Suppressor macrophage treated with lipopolysaccharide for 1 hour (primary cell): ENCODE data around the gene RABGGTB.
"Not testable (repeated sequence)": the region's sequence is repeated elsewhere in the genome, so short reads cannot be mapped to it uniquely, and the experiment has no call there.

Experiments used
- DNase-seq, 3 donors: peaks; one replicate each; pipeline ENCODE4 v3.0.0-alpha.2; 2020 to 2022

Gene RABGGTB

DNA sequence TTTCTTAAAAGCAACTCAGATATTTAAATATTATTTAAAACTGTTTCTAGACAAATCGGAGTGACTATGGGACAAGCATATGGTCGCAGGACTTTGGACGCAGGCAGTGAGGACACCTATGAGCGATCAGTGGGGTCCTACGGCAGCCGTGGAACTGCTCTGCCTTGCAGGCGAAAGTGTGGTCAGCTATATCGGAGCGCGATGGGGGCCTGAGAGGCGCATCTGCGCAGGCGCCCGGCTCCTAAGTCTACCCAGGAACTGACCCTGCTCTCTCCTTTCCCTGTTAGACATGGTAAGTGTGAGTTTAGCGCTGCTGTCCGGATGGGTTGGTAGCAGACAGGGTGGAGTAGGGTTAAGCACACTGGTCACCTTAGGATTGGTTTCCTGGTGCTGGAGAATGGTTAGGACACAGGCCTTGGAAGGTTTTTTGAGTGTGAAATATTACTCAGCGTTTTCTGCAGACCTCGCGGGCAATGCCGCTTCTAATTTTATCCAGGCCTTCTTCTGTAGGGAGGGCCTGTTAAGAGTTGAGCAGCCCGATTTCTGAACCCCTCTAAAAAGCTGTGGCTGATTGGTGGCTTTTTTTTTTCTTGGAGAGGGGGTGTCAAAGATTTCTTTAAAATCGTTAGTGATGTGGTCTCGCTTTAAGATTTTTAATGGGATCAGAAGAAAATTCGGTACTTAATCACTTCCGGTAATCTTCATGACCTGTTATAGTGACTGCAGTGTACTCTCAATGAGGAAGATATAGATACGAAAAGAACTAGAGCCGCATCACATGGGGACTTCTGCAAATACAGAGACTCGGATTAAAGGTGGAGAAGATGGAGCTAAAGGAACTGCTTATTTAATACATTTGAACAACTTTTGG, at the start of gene RABGGTB:
TSS of gene RABGGTB (plus strand) at position 274 of the 871 bp plus-strand sequence. CDS start at position 290, 16 bp downstream.
- peak; percentile 96 to 98 (median 97) for DNase-seq

DNA sequence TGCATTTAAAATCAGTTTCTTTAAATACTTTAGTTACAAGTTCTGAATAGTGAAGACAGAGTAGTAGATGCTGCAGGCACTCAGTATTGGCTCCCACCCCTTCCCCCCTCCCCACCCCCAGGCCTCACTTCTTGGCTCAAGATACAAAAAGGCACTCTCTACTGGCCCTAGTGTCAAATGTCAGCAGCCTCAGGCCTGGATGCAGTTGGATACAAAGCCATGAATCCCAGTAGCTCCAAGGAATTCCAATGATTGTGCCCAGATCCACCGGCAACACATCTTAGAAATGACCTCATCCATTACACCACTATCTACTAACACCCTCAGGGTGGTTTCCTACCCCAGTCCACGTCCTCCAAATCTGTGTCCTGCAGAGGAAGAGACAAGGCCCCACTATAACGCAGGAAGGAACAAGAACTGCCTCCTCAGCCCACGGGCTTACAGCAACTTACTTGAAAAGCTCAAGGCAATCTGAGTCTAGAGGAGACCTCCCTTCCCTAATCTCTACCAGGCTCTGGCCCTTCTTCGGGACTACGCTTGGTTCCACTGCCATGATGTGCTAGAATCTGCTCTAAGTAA, 43.9 kb upstream of the RABGGTB start:
- DNase-seq: peak; percentile 18 to 37 (median 21)

DNA sequence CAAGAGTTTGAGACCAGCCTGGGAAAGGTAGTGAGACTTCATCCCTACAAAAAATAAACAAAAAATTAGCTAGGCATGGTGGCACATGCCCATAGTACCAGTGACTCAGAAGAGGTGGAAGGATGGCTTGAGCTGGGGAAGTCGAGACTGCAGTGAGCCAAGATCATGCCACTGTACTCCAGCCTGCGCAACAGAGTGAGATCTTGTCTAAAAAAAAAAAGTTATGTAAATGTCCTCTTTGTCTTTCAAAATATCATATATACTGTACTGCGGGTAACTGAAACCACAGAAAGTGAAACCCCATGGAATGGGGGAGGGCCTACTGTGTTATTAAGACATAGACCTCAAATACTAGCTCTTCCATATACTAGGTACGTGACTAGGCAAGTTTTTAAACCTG, 40.8 kb upstream of the RABGGTB start:
- DNase-seq: peak; percentile 43 to 52 (median 50)

DNA sequence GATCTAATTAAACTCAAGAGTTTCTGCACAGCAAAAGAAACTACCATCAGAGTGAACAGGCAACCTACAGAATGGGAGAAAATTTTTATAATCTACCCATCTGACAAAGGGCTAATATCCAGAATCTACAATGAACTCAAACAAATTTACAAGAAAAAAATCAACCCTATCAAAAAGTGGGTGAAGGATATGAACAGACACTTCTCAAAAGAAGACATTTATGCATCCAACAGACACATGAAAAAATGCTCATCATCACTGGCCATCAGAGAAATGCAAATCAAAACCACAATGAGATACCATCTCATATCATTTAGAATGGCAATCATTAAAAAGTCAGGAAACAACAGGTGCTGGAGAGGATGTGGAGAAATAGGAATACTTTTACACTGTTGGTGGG, 28.8 kb upstream of the RABGGTB start:
- not testable (repeated sequence) for DNase-seq

DNA sequence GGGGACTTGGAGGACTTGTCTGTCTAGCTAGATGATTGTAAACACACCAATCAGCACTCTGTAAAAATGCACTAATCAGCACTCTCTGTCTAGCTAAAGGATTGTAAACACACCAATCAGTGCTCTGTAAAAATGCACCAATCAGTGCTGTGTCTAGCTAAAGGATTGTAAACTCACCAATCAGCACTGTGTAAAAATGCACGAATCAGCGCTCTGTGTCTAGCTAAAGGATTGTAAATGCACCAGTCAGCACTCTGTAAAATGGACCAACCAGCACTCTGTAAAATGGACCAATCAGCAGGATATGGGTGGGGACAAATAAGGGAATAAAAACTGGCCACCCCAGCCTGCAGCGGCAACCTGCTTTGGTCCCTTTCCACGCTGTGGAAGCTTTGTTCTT, 27.5 kb upstream of the RABGGTB start:
- DNase-seq: not testable (repeated sequence)

DNA sequence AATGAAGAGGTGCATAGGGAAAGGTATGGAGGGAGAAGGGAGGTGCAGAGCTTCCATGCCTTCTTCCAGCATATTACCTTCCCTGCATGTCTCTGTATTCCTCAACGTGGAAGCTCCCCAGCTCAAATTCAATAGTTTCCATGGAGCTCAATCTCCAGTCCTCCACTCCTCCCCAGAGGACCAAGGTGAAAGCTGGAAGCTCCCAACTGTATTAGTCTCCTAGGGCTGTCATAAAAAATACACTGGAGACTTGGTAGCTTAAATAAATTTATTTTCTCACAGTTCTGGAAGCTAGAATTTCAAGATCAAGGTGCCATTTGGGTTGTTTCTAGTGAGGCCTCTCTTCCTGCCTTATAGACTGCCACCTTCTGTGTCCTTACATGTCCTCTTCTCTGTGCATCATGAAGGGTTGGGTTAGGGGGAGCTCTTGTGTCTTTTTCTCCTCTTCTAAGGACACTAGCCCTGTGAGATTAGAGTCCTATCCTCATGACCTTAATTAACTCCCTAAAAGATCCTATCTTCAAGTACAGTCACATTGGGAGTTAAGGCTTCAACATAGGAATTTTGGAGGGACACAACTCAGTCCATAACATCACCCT, 21.9 kb upstream of the RABGGTB start:
- DNase-seq: no peak

DNA sequence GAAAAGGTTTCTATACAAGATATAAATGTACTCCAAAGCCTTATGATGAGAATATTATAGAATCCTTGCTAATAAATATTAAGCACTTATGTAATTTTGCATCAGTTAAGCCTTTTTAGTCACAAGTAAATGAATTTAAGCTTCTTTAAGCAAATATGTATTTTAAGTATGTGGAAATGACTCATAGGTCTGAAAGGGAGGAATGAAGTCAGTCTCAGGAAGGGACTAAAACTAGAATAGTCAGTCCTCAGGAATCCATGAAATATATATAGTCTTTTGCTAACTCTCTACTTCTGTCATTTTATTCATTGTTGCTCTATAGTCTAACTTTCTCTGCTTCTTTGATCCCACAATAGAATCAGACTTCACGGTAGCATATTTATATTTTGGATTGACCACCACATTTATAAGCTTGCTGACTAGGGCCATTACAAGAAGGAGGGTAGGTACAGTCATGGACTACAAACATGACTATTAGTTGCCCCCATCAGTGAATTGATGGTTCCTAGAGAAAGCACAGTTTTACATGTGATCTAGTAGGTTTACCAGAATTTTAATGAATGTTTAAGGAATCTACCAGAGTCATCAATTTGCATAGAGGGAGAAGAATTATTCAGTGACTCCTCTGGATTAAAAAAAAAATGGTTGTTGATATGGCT, 20.2 kb upstream of the RABGGTB start:
- DNase-seq: peak in 2 of 3 donors; percentile 16 to 28

DNA sequence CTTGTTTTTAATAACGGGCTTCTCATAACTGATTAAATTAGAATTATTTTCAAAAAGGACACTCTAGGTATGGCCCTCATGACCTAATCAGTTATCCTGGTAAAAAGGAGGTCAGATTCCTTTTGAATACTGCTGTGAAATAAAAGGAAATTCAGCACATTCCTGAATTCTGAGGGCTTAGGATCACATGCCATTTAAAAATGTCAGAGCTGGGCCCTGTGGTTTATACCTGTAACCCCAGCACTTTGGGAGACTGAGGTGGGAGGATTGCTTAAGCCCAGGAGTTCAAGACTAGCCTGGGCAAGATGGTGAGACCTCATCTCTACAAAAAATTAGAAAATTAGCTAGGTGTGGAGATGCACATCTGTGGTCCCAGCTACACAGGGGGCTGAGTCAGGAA, 18.0 kb upstream of the RABGGTB start:
- DNase-seq: no peak

DNA sequence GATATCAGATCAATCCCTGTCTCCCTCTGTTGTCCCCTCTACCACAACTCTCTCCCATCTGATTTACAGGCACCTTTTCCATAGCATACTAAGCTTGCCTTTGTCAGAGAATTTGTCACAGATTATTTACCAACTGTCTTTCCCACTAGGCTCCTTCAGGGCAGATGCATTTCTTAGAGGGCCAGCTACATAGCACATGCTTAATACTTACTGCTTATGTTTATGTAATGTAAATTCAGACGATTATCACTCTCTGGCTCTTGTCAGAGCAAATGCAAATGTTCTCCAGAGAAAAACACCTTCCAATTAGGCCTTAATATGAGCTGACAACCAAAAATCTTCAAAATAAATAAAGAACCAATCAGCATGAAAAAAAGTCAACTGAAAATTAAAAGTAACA, 15.3 kb upstream of the RABGGTB start:
- DNase-seq: no peak

DNA sequence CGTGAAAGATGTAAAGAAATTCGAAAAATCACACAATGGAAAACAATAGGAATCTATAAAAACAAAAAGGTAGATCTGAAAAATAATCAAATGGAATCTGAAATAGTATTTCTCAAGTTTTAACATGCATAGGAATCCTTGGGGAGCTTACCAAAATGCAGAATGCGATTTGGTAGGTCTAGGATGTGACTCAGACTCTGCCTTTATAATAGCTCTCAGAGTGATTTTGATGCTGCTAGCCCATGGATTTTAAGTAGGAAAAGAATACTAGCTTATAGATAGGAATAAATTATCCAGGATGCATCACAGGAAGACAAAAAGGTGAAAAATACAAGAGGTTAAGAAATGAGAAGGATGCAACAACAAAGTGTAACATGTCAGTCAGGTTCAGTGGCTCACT, 14.1 kb upstream of the RABGGTB start:
- DNase-seq: no peak

DNA sequence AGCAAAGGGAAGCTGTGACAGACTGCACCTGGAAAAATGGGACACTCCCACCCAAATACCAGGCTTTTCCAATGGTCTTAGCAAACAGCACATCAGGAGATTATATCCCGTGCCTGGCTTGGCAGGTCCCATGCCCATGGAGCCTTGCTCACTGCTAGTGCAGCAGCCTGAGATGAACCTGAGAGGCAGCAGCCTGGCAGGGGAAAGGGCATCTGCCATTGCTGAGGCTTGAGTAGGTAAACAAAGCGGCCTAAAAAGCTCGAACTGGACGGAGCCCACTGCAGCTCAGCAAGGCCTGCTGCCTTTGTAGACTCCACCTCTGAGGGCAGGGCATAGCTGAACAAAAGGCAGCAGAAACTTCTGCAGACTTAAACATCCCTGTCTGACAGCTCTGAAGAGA, 8.2 kb upstream of the RABGGTB start:
- DNase-seq: not testable (repeated sequence)

DNA sequence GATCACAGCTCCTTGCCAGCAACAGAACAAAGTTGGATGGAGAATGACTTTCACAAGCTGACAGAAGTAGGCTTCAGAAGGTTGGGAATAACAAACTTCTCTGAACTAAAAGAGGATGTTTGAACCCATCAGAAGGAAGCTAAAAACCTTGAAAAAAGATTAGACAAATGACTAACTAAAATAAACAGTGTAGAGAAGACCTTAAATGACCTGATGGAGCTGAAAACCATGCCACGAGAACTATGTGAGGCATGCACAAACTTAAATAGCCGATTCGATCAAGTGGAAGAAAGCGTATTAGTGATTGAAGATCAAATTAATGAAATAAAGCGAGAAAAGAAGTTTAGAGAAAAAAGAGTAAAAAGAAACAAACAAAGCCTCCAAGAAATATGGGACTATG, 7.4 kb upstream of the RABGGTB start:
- not testable (repeated sequence) for DNase-seq

DNA sequence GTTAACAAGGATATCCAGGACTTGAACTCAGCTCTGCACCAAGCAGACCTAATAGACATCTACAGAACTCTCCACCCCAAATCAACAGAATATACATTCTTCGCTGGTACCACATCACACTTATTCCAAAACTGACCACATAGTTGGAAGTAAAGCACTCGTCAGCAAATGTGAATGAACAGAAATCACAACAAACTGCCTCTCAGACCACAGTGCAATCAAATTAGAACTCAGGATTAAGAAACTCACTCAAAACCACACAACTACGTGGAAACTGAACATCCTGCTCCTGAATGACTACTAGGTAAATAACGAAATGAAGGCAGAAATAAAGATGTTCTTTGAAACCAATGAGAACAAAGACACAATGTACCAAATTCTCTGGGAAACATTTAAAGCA, 5.9 kb upstream of the RABGGTB start:
- DNase-seq: not testable (repeated sequence)

DNA sequence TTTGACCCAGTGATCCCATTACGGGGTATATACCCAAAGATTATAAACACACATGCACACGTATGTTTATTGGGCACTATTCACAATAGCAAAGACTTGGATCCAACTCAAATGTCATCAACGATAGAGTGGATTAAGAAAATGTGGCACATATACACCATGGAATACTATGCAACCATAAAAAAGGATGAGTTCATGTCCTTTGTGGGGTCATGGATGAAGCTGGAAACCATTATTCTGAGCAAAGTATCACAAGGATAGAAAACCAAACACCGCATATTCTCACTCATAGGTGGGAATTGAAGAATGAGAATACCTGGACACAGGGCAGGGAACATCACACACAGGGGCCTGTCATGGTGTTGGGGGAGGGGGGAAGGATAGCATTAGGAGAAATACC, 2.1 kb upstream of the RABGGTB start:
- DNase-seq: not testable (repeated sequence)

DNA sequence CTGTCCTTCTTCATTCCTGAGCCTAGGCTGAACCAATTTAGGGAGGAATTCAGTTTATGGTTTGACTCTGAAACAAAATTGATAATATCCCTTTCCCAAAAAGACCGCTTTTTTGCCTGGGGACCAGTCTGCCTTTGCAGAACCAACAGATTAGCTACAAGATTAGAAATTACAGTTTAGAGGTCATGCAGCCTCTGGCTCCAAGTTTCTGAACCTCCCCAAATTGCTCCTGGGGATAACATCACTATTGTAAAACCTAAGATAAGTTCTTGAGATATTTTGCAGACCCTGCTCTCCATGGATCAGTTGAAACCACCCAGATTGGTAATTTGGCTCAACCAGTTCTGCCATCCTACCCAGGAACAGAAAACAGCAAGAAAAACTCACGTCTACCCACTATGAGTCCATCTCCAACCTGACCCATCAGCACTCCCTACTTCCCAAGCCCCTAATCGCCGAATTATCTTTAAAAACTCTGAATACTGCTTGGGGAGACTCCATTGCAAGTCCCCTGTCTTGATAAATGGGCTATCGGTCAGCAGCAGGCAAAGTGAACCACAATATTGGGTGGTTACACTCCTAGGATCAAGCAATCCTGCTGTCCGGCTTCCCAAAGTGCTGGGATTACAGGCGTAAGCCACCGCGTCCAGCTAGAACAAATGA, 605 bp upstream of the RABGGTB start:
- DNase-seq: no peak

DNA sequence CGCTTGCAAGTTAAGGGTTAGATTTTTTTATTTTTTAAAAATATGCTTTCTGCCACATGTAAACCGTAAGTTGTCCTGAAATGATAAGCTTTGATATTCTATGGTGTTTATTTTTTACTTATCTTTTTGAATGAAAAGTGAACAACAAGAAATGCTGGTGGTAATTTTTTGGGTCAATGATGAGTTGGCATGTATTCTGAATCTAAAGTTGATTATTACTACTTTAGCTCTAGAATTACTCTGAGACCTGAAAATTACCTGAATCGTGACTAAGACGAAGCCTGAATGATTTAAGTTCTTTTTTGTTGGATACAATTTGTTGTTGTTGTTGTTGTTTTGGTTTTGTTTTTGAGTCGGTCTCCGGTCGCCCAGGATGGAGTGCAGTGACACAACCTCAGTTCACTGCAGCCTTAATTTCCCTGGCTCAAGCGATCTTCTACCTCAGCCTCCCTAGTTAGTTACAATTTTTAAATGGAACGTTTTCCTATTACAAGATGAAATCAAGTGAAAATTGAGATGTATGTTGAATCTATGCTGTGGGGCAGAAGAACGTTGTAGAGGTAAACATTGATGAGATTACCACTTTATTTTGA, 941 bp downstream of the RABGGTB start:
- DNase-seq: peak in 1 of 3 donors; percentile 8

DNA sequence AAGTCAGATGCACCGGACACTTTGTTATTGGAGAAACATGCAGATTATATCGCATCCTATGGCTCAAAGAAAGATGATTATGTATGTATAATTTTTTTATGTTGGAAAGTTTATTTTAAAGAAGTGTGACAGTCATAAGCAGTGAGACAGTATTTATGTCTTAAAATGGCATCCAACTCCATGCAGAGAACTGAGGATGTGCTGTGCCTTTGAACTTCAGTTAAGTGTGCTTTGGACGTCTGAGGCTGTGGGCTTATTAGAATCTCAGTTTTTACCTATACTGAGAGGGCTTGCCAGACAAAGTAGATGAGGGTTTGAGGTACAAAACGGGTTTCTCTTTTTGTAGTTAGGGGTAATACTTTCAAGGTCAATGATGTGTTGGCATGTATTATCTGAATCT, 1.5 kb downstream of the RABGGTB start:
- DNase-seq: no peak

DNA sequence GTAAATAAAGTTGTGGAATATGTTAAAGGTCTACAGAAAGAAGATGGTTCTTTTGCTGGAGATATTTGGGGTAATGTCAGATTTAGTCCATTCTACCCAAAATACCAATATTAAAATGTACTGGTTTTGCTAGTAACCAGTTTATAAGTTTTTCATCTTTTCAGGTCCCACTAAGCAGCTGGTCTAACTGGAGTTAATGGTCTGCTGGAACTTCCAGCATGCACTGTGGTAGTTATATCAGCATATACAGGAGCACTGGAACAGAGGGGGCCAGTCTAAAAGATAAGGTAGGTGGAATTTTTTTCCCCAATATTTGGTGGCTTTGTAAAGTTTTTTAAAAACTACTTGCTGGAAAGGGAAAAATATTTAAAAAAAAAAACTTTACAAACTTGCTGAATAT, 3.9 kb downstream of the RABGGTB start:
- DNase-seq: no peak

DNA sequence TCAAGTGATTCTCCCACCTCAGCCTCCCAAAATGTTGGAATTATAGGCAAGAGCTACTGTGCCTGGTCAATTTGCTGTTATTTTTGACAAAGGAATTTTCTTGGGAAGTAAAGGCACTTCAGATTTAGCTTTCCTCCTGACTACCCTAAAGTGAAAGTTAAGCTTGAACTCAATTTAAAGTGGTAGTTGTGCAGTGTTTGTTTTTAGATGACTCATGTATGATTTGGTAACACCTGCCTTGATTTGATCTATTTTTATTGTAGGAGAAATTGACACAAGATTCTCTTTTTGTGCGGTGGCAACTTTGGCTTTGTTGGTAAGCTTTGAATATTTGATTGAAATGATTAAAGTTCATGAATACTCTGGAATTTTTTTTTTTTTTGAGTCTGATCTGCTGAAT, 5.0 kb downstream of the RABGGTB start:
- DNase-seq: peak in 1 of 3 donors; percentile 24

DNA sequence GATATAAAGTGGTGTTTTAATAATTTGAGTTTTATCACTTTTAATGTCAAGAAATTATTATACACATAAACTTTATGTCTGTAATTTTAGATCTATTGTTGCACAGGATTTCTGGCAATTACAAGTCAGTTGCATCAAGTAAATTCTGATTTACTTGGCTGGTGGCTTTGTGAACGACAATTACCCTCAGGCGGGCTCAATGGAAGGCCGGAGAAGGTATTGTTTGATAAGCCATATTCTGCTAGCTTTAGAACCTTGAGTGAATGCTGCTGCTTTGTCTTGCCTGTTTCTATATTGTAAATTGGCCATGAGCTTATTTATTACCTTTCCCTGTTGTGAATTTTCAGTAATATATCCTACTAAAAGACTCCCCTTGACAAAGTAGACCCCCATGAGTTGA, 6.0 kb downstream of the RABGGTB start:
- no peak for DNase-seq

DNA sequence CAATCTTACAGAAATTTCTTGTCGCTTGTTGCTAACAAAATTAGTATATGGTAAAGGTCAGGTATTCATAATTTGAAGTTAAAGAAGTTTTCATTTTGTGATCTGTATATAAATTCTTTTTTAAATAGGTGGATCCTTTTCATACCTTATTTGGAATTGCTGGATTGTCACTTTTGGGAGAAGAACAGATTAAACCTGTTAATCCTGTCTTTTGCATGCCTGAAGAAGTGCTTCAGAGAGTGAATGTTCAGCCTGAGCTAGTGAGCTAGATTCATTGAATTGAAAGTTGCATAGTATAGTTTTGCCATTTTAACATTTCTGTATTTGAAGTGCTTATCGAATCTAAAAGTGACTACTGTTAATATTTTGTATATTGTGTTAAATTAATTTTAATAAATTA, 8.3 kb downstream of the RABGGTB start:
- no peak for DNase-seq

DNA sequence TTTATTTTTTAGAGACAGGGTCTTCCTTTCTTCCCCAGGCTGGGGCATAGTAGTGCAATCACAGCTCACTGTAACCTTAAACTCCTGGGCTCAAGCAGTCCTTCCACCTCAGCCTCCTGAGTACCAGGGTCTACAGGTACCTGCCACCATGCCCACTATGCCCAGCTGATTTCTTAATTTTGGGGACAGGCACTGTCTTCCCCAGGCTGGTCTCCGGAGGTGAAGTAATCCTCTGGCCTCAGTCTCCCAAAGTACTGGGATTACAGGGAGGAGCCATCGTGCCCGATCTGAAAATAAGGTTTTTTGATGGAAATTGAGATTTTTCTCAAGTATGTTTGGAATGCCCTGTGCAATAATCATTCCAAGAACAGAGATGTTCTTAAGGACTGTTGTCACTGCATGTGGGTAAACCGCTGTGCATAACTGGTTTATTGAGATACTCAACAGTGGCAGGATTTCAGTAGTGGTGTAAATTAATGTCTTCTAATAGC, 9.7 kb downstream of the RABGGTB start:
- DNase-seq: no peak
